Naive thymus-derived CD4-positive, alpha-beta T cell (primary cell): Measurements from ENCODE around the gene CHRM5. TPM values are rescaled to one million over a fixed set of nuclear protein-coding genes. Genes with fewer than 3 reads are reported as not detected.

ENCODE experiments used
- ATAC-seq: fragments of 150-1000 bp; cut with Tn5 transposase; 2 replicates; pipeline ENCODE4 v1.10.0; 2021; ENCODE audit warnings: mild to moderate bottlenecking, moderate library complexity
- CTCF ChIA-PET: fragments of 350-600 bp; sonication (Branson Sonifier 250); formaldehyde crosslinking; loops from one replicate; lab custom pipeline; 2021; ENCODE audit warnings: antibody characterized with exemption; lab: Charles Lee
- POLR2A ChIA-PET: fragments of 350-600 bp; sonication (Branson Sonifier 250); formaldehyde crosslinking; loops from one replicate; lab custom pipeline; 2021; ENCODE audit warnings: antibody characterized with exemption, inconsistent platforms; lab: Charles Lee
- DNase-seq, 9 donors: peaks; one replicate each; pipeline versions ENCODE4 v3.0.0 to v3.0.0-alpha.2; 2020 to 2022; ENCODE audit warnings: mixed read lengths in 1 of 9
- H3K27ac ChIP-seq: one replicate; pipeline ENCODE4 v1.7.0; 2013; ENCODE audit warnings: mild to moderate bottlenecking, low read depth, low read length, moderate library complexity
- H3K27me3 ChIP-seq, 2 donors: one replicate each; pipeline ENCODE4 v1.7.0; 2013; ENCODE audit warnings: low read length in 2 of 2, mild to moderate bottlenecking in 2 of 2, moderate library complexity in 2 of 2; ENCODE audit not compliant: control insufficient read depth in 2 of 2, insufficient read depth in 2 of 2
- H3K36me3 ChIP-seq, 3 experiments: 1 replicate in 2 of 3; 2 replicates in 1 of 3; pipeline ENCODE4 v1.7.0; 2013; ENCODE audit warnings: low read length in 3 of 3, mild to moderate bottlenecking in 3 of 3, moderate library complexity in 1 of 3; ENCODE audit not compliant: insufficient read depth in 3 of 3, control insufficient read depth in 2 of 3
- H3K4me1 ChIP-seq, 2 donors: one replicate each; pipeline ENCODE4 v1.7.0; 2013; ENCODE audit warnings: low read length in 2 of 2, mild to moderate bottlenecking in 2 of 2, moderate library complexity in 1 of 2; ENCODE audit not compliant: control insufficient read depth in 2 of 2, insufficient read depth in 2 of 2
- H3K4me3 ChIP-seq: 2 replicates; pipeline ENCODE4 v1.7.0; 2013; ENCODE audit warnings: mild to moderate bottlenecking, low read length
- H3K9me3 ChIP-seq, 3 experiments: 1 replicate in 2 of 3; 2 replicates in 1 of 3; pipeline ENCODE4 v1.7.0; 2013; ENCODE audit warnings: low read length in 3 of 3; ENCODE audit not compliant: control insufficient read depth in 2 of 3
- H3K27ac Mint-ChIP-seq, 9 donors: one replicate each; pipeline ENCODE4 v1.8.0; 2020 to 2022; ENCODE audit warnings: mixed read lengths in 9 of 9, mild to moderate bottlenecking in 8 of 9, moderate library complexity in 5 of 9, inconsistent platforms in 2 of 9
- H3K27me3 Mint-ChIP-seq, 5 donors: one replicate each; pipeline ENCODE4 v1.8.0; 2021 to 2022; ENCODE audit warnings: mixed read lengths in 5 of 5, mild to moderate bottlenecking in 1 of 5
- H3K36me3 Mint-ChIP-seq, 5 donors: one replicate each; pipeline ENCODE4 v1.8.0; 2020 to 2022; ENCODE audit warnings: mixed read lengths in 5 of 5, mild to moderate bottlenecking in 3 of 5, inconsistent platforms in 1 of 5
- H3K4me1 Mint-ChIP-seq, 7 donors: one replicate each; pipeline ENCODE4 v1.8.0; 2020 to 2022; ENCODE audit warnings: mixed read lengths in 7 of 7, mild to moderate bottlenecking in 3 of 7, inconsistent platforms in 1 of 7
- H3K4me3 Mint-ChIP-seq, 10 donors: one replicate each; pipeline ENCODE4 v1.8.0; 2020 to 2022; ENCODE audit warnings: mild to moderate bottlenecking in 10 of 10, mixed read lengths in 10 of 10, moderate library complexity in 6 of 10, inconsistent platforms in 2 of 10
- H3K9me3 Mint-ChIP-seq, 11 donors: one replicate each; pipeline ENCODE4 v1.8.0; 2020 to 2022; ENCODE audit warnings: mixed read lengths in 11 of 11, mild to moderate bottlenecking in 4 of 11, inconsistent platforms in 1 of 11, moderate library complexity in 1 of 11
- intact Hi-C, 2 donors: fragments of 100-400 bp; cut with micrococcal nuclease; formaldehyde crosslinking; loops; one replicate each; pipeline ENCODE4 v1.15.1; 2023
- polyA plus RNA-seq, 2 donors: library from polyadenylated mRNA; unstranded; fragments of 300-500 nt; fragmentation: Illumina TruSeq; gene quantifications; one replicate each; pipeline ENCODE4 v1.2.3, GENCODE V29; 2021
- total RNA-seq, 6 experiments: library from RNA in 5 of 6; stranded (reverse) in 5 of 6; gene quantifications; 1 replicate in 5 of 6; 2 replicates in 1 of 6; pipeline ENCODE4 v1.2.3 and lab custom pipeline; 2021 to 2026

Gene CHRM5
- total and polyA plus RNA-seq, 7 experiments from 2014 or later: 0.15 TPM; not detected in 6

DNA sequence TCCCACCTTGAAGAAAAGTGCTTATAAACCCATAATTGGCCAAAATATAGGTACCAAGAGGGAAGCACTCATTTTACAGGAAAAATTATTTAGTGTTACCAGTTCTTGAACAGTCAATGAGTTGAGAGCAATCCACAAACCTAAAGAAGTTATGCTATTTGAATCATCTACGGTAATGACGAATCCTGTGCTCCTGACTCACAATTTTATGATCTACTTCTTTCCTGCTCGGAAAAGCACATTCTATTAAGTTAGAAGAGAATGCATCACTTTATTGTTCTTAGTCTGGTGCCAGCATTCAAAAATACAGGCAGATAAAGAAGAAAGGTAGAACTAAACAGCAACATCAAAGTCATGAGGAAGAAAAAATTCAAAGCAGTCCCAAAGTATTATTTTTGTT is 33.2 kb downstream of the CHRM5 start:
- ATAC-seq (no peak), DNase-seq (no peak)
- Mint-ChIP-seq H3K27me3 (no peaks in the 10 kb centered on the region), H3K27ac (no peak overlapping the region), H3K4me3 (no peak overlapping the region), H3K36me3 (peaks cover 0 to 14% (median 4%) of the 10 kb centered on the region in 5 donors), H3K4me1 (no peaks in the 10 kb centered on the region), H3K9me3 (no peaks in the 10 kb centered on the region)
- Histone ChIP-seq H3K36me3 (no peaks in the 10 kb centered on the region), H3K4me3 (no peak overlapping the region), H3K4me1 (no peaks in the 10 kb centered on the region), H3K27ac (no peak overlapping the region), H3K27me3 (no peaks in the 10 kb centered on the region), H3K9me3 (no peaks in the 10 kb centered on the region)
- ChIA-PET CTCF (no interaction called here), POLR2A (no interaction called here)
- intact Hi-C loops: no loop called here

DNA sequence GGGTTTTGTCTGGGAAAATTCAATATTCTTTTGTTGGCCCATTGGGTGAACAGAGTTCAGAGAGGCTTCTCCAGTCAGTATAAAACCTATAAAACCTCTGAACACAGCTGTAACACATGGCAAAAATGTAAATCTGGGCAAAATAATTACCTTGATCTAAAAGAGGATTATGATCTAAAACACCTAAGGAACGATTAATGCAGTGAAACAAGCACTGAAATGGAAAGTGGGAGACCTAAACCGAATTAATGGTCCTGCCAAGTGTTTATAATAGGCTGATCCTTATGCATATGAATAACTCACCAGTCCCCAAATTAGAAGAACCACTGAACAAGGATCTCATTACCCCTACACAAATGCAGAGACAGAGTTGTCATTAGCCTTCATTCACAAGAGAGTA is 38.1 kb downstream of the CHRM5 start:
- intact Hi-C loops: no loop called here
- ChIA-PET CTCF (no interaction called here), POLR2A (no interaction called here)
- no peak overlapping the region for H3K4me3 ChIP-seq
- Mint-ChIP-seq H3K9me3 (peaks cover 0 to 1% (median 0%) of the 10 kb centered on the region in 11 donors), H3K4me3 (no peak overlapping the region), H3K36me3 (peaks cover 0 to 15% (median 2%) of the 10 kb centered on the region in 5 donors), H3K4me1 (no peaks in the 10 kb centered on the region), H3K27ac (no peak overlapping the region), H3K27me3 (no peaks in the 10 kb centered on the region)
- no peaks in the 10 kb centered on the region for H3K9me3 ChIP-seq
- no peaks in the 10 kb centered on the region for H3K4me1 ChIP-seq
- no peak overlapping the region for H3K27ac ChIP-seq
- no peak for DNase-seq
- H3K36me3 ChIP-seq: no peaks in the 10 kb centered on the region
- no peak for ATAC-seq
- no peaks in the 10 kb centered on the region for H3K27me3 ChIP-seq

DNA sequence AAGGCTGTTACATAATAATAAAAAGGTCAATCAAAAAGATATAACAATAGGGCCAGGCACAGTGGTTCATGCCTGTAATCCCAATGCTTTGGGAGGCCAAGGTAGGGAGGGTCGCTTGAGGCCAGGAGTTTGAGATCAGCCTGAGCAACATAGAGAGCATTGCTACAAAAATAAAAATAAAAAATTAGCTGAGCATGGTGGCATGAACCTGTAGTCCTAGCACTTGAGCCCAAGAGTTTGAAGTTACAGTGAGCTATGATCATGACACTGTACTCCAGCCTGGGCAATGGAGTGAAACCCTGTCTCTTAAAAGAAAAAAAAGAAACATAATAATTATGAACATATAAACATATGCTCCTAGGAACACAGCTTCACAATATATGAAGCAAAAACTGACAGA is 41.4 kb downstream of the CHRM5 start:
- POLR2A ChIA-PET: interaction anchor here (1.4 kb wide), 1 partner anchor 9 kb away, joined by 3 read pairs; no protein-coding TSS in a partner anchor
- ATAC-seq (no peak), DNase-seq (no peak)
- H3K4me1 ChIP-seq: no peaks in the 10 kb centered on the region
- Mint-ChIP-seq H3K36me3 (peaks cover 0 to 5% (median 0%) of the 10 kb centered on the region in 5 donors), H3K4me3 (no peak overlapping the region), H3K27ac (no peak overlapping the region), H3K9me3 (peaks cover 0 to 3% (median 0%) of the 10 kb centered on the region in 11 donors), H3K27me3 (no peaks in the 10 kb centered on the region), H3K4me1 (peaks cover 0 to 3% (median 0%) of the 10 kb centered on the region in 7 donors)
- no peak overlapping the region for H3K27ac ChIP-seq
- CTCF ChIA-PET: no interaction called here
- intact Hi-C loops: no loop called here
- H3K27me3 ChIP-seq: no peaks in the 10 kb centered on the region
- no peak overlapping the region for H3K4me3 ChIP-seq
- H3K36me3 ChIP-seq: no peaks in the 10 kb centered on the region
- H3K9me3 ChIP-seq: no peaks in the 10 kb centered on the region

DNA sequence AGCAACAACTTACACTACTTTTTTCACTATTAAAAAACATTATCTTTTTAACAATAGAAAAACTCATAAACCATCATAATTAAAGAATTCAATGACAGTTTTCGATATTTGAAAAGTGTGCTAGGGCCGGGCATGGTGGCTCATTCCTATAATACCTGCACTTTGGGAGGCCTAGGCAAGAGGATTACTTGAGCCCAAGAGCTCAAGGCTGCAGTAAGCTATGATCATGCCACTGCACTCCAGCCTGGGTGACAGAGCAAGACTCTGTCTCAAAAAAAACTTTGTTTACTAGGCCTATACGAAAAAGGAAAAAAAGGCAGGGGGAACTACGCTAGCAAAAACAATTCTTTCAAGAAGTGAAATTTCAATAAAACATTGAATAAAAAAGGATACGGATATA is 42.6 kb downstream of the CHRM5 start:
- Histone ChIP-seq H3K27me3 (no peaks in the 10 kb centered on the region), H3K9me3 (no peaks in the 10 kb centered on the region), H3K4me1 (no peaks in the 10 kb centered on the region), H3K36me3 (no peaks in the 10 kb centered on the region), H3K4me3 (no peak overlapping the region), H3K27ac (no peak overlapping the region)
- H3K36me3 Mint-ChIP-seq: peaks cover 0 to 8% (median 0%) of the 10 kb centered on the region in 5 donors
- DNase-seq (no peak), ATAC-seq (no peak)
- H3K4me1 Mint-ChIP-seq: peaks cover 0 to 4% (median 0%) of the 10 kb centered on the region in 7 donors
- no peak overlapping the region for H3K27ac Mint-ChIP-seq
- ChIA-PET CTCF (no interaction called here), POLR2A (interaction anchor here (1.4 kb wide), 1 partner anchor 8 kb away, joined by 3 read pairs; no protein-coding TSS in a partner anchor)
- peaks cover 0 to 3% (median 0%) of the 10 kb centered on the region in 5 donors for H3K27me3 Mint-ChIP-seq
- H3K4me3 Mint-ChIP-seq: no peak overlapping the region
- intact Hi-C loops: no loop called here
- H3K9me3 Mint-ChIP-seq: peaks cover 0 to 3% (median 0%) of the 10 kb centered on the region in 11 donors

DNA sequence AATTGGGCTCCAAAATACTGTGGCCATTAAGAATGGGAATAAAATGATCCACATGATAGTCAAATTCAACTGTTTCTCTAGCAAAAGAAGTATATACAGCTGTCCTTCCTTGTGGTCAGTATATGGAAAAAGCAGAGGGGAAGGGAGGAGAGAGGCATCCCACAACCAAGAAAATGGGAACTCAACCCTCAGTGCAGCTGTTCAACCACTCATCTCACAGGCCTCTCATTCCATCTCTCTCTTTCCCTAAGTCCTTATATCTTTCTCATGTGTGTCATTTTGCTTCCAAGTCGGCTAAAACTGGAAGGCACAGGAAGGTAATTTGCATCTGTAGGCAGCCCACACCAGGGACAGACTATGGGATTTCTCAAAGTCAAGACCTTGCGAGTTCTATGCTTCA is 43.2 kb downstream of the CHRM5 start:
- ChIA-PET CTCF (no interaction called here), POLR2A (no interaction called here)
- Histone ChIP-seq H3K36me3 (no peaks in the 10 kb centered on the region), H3K4me3 (no peak overlapping the region), H3K9me3 (no peaks in the 10 kb centered on the region), H3K4me1 (no peaks in the 10 kb centered on the region), H3K27ac (no peak overlapping the region), H3K27me3 (no peaks in the 10 kb centered on the region)
- no peak for DNase-seq
- Mint-ChIP-seq H3K36me3 (peaks cover 0 to 6% (median 0%) of the 10 kb centered on the region in 5 donors), H3K9me3 (peaks cover 0 to 3% (median 0%) of the 10 kb centered on the region in 11 donors), H3K4me1 (peaks cover 0 to 4% (median 0%) of the 10 kb centered on the region in 7 donors), H3K4me3 (no peak overlapping the region), H3K27me3 (peaks cover 0 to 3% (median 0%) of the 10 kb centered on the region in 5 donors), H3K27ac (no peak overlapping the region)
- intact Hi-C loops: no loop called here
- no peak for ATAC-seq

DNA sequence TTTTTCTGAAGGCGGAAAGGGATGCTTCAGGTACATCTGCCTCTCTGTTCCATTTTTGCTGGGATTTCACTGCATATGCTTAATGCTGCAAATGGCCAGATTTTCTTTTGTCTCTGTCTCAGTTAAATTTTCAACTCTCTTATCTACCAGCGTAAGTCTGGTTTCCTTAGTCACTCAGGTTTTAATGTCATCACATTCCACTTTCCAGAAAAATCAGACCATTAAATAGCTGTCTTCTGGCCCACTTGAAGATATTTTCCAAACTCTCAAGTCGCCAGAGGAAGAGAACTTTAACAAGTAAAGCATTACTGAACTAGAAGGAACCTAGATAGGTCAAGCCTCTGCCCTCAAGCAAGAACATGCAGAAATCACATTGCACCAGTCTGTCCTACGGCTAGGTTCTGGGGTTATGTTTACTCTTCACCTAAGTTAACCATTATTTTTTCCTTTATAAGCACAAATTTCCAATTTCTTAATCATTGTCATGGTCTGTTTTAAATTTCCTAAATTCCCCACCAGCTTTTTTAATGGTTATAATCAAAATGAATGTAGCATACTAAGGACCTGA is 44.2 kb downstream of the CHRM5 start:
- Histone ChIP-seq H3K4me1 (no peaks in the 10 kb centered on the region), H3K27ac (no peak overlapping the region), H3K36me3 (no peaks in the 10 kb centered on the region), H3K27me3 (no peaks in the 10 kb centered on the region), H3K4me3 (no peak overlapping the region), H3K9me3 (no peaks in the 10 kb centered on the region)
- Mint-ChIP-seq H3K36me3 (peaks cover 0 to 8% (median 0%) of the 10 kb centered on the region in 5 donors), H3K4me1 (peaks cover 0 to 6% (median 0%) of the 10 kb centered on the region in 7 donors), H3K27ac (no peak overlapping the region), H3K4me3 (no peak overlapping the region), H3K27me3 (peaks cover 0 to 3% (median 0%) of the 10 kb centered on the region in 5 donors), H3K9me3 (peaks cover 0 to 3% (median 0%) of the 10 kb centered on the region in 11 donors)
- ATAC-seq (no peak), DNase-seq (no peak)
- intact Hi-C loops: no loop called here
- ChIA-PET CTCF (no interaction called here), POLR2A (no interaction called here)

DNA sequence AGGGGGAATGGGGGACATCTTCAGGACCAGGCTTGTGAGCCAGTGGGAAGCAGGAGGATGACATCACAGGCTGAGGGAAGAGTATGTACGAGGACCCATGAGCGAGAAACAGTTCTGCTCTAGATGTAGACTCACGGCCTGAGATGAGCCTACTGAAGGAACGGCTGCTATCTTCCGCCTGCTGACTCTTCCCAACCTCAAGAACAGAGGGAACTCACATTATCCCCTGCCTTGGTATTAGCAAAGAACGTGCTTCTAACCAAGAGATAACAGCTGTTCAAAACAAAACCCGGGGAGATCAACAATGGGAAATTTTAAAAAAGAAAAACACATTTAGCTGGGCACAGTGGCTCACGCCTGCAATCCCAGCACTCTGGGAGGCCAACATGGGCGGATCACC is 45.4 kb downstream of the CHRM5 start:
- no peak overlapping the region for H3K27ac ChIP-seq
- Mint-ChIP-seq H3K9me3 (peaks cover 0 to 3% (median 0%) of the 10 kb centered on the region in 11 donors), H3K4me3 (no peak overlapping the region), H3K36me3 (peaks cover 0 to 8% (median 3%) of the 10 kb centered on the region in 5 donors), H3K4me1 (peaks cover 6 to 13% (median 9%) of the 10 kb centered on the region in 7 donors), H3K27ac (no peak overlapping the region), H3K27me3 (peaks cover 0 to 3% (median 0%) of the 10 kb centered on the region in 5 donors)
- POLR2A ChIA-PET: no interaction called here
- intact Hi-C loops: no loop called here
- no peak for DNase-seq
- H3K4me1 ChIP-seq: peaks cover 2 to 6% of the 10 kb centered on the region in 2 donors
- no peaks in the 10 kb centered on the region for H3K27me3 ChIP-seq
- no peaks in the 10 kb centered on the region for H3K9me3 ChIP-seq
- CTCF ChIA-PET: no interaction called here
- no peaks in the 10 kb centered on the region for H3K36me3 ChIP-seq
- ATAC-seq: no peak
- H3K4me3 ChIP-seq: no peak overlapping the region
